HepG2 (cell line): ENCODE measurements around the gene FAM219A. TPM values are rescaled to one million over a fixed set of nuclear protein-coding genes. Genes with fewer than 3 reads are reported as not detected.

Experiments
- CERS6 ChIP-seq: sonication (generic); formaldehyde crosslinking; IDR thresholded peaks from 2 replicates; pipeline ENCODE4 v1.5.0; 2020; ENCODE audit warnings: missing genetic modification reagents
- ELF1 ChIP-seq: sonication (generic); formaldehyde crosslinking; IDR thresholded peaks from 2 replicates; pipeline ENCODE4 v1.4.0; 2020; ENCODE audit warnings: missing genetic modification reagents
- GTF2F1 ChIP-seq: fragments of 150-350 bp; IDR thresholded peaks from 2 replicates; pipeline ENCODE4 v1.6.1; 2014; ENCODE audit warnings: low read length
- MTF2 ChIP-seq: sonication (generic); formaldehyde crosslinking; IDR thresholded peaks from 2 replicates; pipeline ENCODE4 v1.5.0; 2020; ENCODE audit warnings: missing genetic modification reagents, borderline replicate concordance
- NFKB2 ChIP-seq: sonication (generic); formaldehyde crosslinking; IDR thresholded peaks from 2 replicates; pipeline ENCODE4 v1.4.0; 2020; ENCODE audit warnings: missing genetic modification reagents, borderline replicate concordance
- THAP11 ChIP-seq: IDR thresholded peaks from 2 replicates; pipeline ENCODE4 v1.6.1; 2016; ENCODE audit warnings: missing biosample characterization, missing genetic modification reagents
- YEATS4 ChIP-seq: sonication (generic); formaldehyde crosslinking; IDR thresholded peaks from 2 replicates; pipeline ENCODE4 v1.4.0; 2020; ENCODE audit warnings: missing genetic modification reagents, borderline replicate concordance
- ZNF124 ChIP-seq: sonication (generic); formaldehyde crosslinking; IDR thresholded peaks from 2 replicates; pipeline ENCODE4 v1.4.0; 2020; ENCODE audit warnings: missing genetic modification reagents
- ZNF337 ChIP-seq: sonication (generic); formaldehyde crosslinking; IDR thresholded peaks from 2 replicates; pipeline ENCODE4 v1.5.1; 2020; ENCODE audit warnings: missing genetic modification reagents, low read depth, mild to moderate bottlenecking, borderline replicate concordance
- ZNF607 ChIP-seq: sonication (generic); formaldehyde crosslinking; IDR thresholded peaks from 2 replicates; pipeline ENCODE4 v1.5.1; 2020; ENCODE audit warnings: missing genetic modification reagents, mild to moderate bottlenecking, borderline replicate concordance
- polyA plus RNA-seq, 8 experiments: library from polyadenylated mRNA; depleted of rRNA in 3 of 8; stranded (reverse) in 7 of 8; unstranded in 1 of 8; fragments of >200 nt; fragmentation: Illumina TruSeq in 4 of 8; extraction: Trizol in 4 of 8; gene quantifications; 2 replicates each; pipeline versions ENCODE4 v1.2.1 to v1.2.3, GENCODE V29; 2011 to 2016; ENCODE audit warnings: low read depth in 4 of 8, missing spikeins in 1 of 8, mixed read lengths in 1 of 8; ENCODE audit not compliant: insufficient read depth in 1 of 8
- total RNA-seq, 5 experiments: library from RNA; depleted of rRNA; stranded (reverse); fragments of >200 nt; fragmentation: Illumina TruSeq; extraction: Trizol; gene quantifications; 2 replicates each; pipeline ENCODE4 v1.2.3, GENCODE V29; 2016; ENCODE audit warnings: low read depth in 1 of 5
- TF ChIP-seq, protein P1 (sequence below): sonication (generic); formaldehyde crosslinking; IDR thresholded peaks from 2 replicates; pipeline ENCODE4 v1.4.0; 2020; ENCODE audit warnings: mild to moderate bottlenecking, missing genetic modification reagents

FAM219A gene
- total and polyA plus RNA-seq, 2 of the 13 experiments (the other 11 are each of a cell fraction or from before 2014, with no cell fraction given): 3.9 to 6.4 TPM

GRCh38 chr9:34377404-34377746 is 81.0 kb downstream of the FAM219A start (continued):
- TF ChIP-seq, protein P1, sequence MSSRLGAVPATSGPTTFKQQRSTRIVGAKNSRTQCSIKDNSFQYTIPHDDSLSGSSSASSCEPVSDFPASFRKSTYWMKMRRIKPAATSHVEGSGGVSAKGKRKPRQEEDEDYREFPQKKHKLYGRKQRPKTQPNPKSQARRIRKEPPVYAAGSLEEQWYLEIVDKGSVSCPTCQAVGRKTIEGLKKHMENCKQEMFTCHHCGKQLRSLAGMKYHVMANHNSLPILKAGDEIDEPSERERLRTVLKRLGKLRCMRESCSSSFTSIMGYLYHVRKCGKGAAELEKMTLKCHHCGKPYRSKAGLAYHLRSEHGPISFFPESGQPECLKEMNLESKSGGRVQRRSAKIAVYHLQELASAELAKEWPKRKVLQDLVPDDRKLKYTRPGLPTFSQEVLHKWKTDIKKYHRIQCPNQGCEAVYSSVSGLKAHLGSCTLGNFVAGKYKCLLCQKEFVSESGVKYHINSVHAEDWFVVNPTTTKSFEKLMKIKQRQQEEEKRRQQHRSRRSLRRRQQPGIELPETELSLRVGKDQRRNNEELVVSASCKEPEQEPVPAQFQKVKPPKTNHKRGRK (CRISPR knock-in tag): no peak
- TF ChIP-seq YEATS4 (CRISPR knock-in tag): no peak
- TF ChIP-seq THAP11: peak; percentile 4; the same call in 1 of the 2 replicates
- TF ChIP-seq ZNF124 (CRISPR knock-in tag): 0 out of 2 replicates have a peak, but pooled peaks have one; percentile 2
- no peak for TF ChIP-seq GTF2F1
- no peak for TF ChIP-seq CERS6 (CRISPR knock-in tag)
- TF ChIP-seq NFKB2 (CRISPR knock-in tag): peak; percentile 5; the same call in 1 of the 2 replicates
- no peak for TF ChIP-seq ELF1 (CRISPR knock-in tag)
- no peak for TF ChIP-seq ZNF607 (CRISPR knock-in tag)
- TF ChIP-seq ZNF337 (CRISPR knock-in tag): no peak
- TF ChIP-seq MTF2 (CRISPR knock-in tag): no peak
